ENCODE results near the gene CORO6.

CORO6 gene

GRCh38 chr17:29630630-29631193 lies 8.0 kb upstream of the CORO6 start:
- DNase-seq = no peak

DNA sequence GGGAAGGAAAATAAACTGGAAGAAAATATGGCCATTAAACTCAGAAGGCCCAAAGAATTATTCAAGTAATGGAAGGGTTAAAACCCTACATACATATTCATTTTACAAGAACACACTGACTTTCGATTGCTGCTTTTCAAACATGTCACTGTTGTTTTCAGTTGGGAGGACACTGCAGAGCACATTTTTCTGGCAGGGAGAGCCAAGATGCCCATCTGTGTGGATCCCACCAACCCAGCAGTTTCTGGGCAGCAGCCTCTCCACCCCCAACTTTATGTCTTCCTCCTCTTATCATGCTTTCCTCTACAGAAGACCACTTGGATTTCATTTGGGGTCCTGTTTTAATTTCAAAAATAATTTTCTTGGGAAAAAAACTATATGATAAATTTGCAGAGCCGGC lies 7.1 kb upstream of the CORO6 start:
- no peak for DNase-seq

DNA sequence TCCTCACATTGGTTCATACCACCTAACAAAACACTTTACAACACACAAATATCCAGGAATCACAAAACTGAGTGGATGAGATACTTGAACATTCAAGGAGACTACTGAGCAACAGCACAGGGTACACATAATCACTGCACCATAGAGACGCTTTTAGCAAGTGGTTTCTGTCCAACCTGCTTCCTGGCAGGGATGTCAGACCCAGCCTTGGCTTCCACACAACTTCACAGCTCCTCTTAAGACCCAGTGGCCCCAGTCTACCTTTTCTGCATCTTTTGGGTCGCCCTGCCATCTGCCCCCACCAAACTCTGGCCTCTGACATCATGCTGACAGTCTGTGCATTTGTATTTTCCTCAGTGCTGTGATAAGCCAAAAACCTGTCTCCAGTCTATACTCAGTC lies 5.9 kb upstream of the CORO6 start:
- DNase-seq = no peak

DNA sequence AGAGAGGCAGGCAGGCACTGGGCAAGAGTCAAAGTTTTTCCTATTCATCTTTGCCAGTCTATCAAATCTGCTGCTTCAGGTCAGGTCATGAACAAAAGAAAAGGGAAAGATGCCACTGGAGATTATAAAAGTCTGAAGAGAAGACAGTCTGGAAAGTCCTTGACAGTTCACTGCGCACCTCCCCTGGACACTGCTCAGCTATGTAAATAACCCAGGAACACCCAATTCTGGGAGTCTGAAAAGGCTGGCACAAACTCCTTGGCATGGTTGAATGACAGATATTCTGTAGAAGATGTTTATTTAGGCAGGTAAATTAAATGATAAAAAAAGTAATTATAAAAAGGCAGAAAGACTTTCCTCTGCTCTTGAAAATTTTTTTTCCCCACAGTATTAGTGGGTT lies 5.2 kb upstream of the CORO6 start:
- no peak for DNase-seq

- DNase-seq = peak; percentile 60
Observed at GRCh38 chr17:29625037-29625750, 2.5 kb upstream of the CORO6 start.

GRCh38 chr17:29624586-29624985 lies 1.9 kb upstream of the CORO6 start:
- no peak for DNase-seq

GRCh38 chr17:29623283-29623647 lies 553 bp upstream of the CORO6 start:
- DNase-seq = no peak

DNA sequence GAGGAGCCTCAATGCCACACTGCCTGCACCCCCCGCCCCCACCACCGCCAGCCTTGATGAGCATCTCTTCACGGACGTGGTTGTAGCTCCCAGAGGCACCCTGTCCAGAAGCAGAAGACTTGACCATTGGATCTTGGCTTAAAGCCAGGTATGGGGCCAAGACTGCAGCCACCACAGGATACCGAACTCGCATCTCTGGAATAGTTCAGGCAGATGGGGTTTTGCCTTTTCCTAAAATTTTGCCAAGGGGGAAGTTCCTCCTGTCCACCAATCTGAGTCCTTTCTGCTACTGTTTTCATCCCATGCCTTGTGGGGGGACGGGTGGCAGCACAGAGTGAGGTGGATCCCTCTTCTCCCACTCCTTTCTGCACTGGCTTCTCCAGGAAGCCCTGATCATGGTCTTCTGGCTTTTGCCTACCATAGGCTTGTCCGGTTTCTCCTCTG lies 939 bp downstream of the CORO6 start:
- no peak for DNase-seq

DNA sequence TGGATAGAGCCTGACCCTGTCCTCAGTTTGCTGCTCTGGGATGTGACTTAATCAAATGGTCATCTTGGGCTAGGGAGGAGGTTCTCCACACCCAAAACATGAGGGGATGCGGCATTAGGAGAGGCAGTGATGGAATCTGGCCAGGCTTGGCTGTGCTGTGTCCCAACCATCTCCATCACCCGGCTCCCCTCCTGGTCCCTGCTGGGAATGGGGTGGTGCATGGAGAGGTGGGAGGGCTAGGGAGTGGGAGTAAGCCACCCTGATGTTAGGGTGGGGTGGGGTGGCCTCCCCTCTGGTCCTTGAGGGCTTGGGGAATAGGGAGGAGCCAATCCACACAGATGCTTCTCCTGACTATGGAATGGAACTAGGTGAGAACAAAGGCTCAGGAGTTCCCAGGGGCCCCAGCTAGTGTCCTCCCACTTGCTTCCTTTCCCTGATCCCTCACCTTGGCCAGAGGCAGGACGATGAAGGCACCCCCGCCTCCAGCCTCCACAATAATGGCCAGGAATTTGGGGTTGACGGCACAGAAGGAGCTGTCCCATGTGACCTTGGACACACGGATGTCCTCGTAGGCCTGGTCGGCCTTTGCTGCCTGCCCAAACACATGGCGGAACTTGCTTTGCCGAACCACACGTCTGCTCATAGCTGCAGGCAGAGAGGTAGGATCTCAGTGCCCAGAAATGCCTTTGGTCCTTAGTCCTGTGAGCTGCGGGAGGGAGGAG lies 1.8 kb downstream of the CORO6 start:
- no peak for DNase-seq

GRCh38 chr17:29620271-29620670 lies 2.4 kb downstream of the CORO6 start:
- peak; percentile 48 for DNase-seq

- DNase-seq = peak; percentile 20
Observed at GRCh38 chr17:29619251-29619650, 3.5 kb downstream of the CORO6 start.

DNA sequence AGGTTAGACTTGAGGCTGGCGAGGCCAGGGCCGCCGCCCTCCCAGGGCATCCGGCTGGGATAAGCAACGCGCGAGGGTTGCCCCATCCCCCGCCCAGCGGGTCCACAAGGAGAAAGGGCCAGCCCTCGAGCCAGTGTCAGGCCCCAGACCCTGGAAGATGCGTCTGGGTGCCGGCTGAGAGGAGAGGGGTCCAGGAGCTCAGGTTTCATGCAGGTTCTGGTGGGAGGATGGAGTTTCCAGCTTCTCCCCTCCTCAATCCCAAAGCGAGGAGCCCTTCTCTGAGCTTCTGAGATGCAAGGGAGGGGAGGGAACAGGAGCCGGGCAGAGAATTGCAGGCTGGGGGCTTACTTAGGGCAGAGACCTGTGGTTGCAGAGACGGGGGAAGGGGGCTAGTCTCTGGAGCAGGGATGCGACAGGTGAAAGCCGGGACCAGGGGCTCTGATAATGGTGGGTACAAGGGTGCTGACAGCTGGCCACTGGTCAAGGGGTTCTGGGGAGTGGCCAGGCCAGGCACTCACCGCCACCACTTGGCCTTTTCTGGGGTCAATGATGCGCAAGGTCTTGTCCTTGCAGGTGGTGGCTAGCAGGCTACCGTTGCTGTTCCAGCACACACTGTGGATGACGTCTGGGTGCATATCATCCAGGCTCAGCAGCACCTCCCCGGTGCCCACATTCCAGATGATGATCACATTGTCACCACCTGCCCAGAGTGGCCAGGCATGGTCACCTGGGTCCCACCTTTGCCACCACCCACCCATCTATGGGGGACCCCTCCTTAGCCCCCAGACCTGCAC lies 4.2 kb downstream of the CORO6 start:
- no peak for DNase-seq

GRCh38 chr17:29617481-29618271 lies 5.0 kb downstream of the CORO6 start:
- DNase-seq = peak; percentile 44

- no peak for DNase-seq
Observed at GRCh38 chr17:29617125-29617480, 5.6 kb downstream of the CORO6 start.

GRCh38 chr17:29616300-29617048 lies 6.2 kb downstream of the CORO6 start:
- no peak for DNase-seq

DNA sequence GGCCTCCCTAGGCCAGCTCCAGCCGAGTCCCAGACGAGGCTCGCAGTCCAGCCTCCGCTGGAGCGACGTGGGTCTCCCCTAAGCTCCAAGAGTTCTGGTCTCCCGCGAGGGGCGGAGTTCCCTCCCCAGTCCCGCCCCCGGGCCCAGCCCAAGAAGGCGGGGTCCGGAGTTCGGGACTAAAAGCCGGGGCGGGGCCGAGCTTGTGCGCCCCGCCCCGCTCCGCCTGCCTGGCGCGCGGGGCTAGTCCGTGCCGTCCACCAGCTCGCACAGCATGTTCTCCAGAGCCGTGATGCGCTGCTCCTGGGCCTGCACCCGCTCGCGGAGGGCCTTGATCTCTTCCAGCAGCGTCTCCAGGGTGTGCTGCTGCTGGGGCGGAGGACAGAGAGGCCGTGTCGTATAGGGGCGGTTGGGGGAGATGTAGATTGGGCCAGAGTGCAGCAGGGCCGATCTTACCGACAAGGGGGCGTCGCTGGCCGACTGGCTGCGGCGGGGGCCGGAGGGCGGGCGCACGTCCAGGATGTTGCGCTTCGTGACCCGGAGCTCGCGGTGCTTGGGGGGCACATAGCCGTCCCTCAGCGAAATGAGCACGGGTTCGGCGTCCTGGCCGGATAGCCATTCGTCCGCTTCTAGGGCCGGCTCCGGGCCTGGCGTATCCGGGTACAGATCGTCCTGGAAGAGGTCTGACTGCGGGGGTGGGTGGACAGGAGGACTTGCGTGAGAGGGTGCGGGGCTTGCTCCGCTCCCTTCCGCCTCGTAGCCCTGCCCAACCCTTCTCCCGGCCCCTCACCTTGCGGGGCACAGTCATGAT lies 7.0 kb downstream of the CORO6 start:
- no peak for DNase-seq

GRCh38 chr17:29615048-29615385 lies 7.7 kb downstream of the CORO6 start:
- DNase-seq = no peak

DNA sequence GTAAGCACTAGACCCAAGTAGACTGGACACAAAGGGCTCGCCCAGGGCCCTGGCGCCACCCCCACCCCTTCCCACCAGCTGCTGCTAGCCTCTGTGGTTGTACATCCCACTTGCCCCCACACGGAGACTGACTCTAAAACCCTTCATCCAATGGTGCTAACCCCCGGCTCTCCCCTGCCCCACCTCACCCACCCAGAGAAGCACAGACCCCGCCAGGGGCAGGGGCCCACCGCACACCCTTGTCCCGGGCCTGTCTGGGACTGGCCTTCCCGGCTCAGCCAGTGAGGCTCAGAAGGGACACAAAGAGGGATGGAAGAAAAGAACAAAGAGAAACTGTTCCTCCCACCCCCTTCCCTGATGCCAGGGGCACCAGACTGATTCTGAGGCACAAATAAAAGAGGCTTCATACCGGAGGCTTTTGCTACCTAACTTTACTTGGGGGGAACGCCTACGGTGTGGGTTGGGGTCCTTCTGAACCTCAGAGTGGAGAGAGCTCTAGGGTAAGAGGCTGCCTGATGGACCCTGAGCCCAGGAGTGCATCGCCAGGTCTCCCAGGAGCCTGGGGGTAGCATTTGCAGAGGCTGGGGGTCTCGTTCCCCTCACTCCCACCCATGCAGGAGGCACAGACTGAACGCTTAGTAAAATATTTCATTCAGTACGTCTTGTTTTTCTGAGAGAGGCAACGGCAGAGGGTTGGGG lies 8.2 kb downstream of the CORO6 start:
- no peak for DNase-seq

DNA sequence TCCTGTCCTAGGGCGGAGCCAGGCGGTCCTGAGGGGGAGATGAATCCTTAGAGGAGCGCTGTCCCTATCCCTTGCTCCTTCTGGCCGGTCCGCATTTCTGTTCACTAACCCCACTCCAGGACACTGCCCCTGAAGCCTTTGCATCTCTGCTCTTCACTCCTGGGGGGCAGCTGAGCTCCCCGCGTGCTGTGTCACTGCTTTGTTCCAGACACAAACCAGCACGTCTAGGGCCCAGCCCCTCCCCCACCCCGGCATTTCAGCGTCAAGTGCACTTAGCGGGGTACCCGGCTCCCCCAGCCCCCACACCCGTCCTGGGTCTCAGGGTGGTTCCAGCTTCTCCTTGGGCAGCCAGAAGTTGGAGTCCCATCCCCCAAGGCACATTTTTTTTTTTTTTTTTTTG lies 8.9 kb downstream of the CORO6 start:
- no peak for DNase-seq

DNA sequence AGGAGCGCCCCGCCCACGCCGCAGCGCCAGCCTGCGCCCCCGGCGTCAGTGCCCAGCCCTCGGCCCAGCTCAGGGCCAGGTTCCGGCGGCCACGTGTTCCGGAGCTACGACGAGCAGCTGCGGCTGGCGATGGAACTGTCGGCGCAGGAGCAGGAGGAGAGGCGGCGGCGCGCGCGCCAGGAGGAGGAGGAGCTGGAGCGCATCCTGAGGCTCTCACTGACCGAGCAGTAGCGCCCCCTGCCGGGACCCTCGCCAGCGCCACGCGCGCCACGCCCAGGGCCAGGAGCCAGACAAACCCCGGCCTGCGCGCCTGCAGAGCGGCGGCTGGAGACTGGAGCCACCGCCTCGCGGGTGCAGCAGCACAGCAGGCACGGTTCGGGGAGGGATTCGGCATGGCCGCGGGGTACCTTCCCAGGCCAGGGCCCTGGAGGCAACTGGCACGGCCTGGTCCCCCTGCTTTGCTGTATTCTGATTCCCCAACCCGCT lies 9.3 kb downstream of the CORO6 start:
- no peak for DNase-seq

All from NCI-H226 (cell line).